SU-DHL-6 (cell line): ENCODE measurements around the gene C16orf89.
"Not testable (repeated sequence)": the region's sequence is repeated elsewhere in the genome, so short reads cannot be mapped to it uniquely, and the experiment has no call there.

Experiments used
- CTCF ChIP-seq: fragments of 200-600 bp; sonication (generic); IDR thresholded peaks from one replicate; pipeline ENCODE4 v1.5.1; 2017; ENCODE audit warnings: antibody characterized with exemption, mild to moderate bottlenecking, low read length, moderate library complexity; ENCODE audit not compliant: insufficient read depth, poor library complexity, severe bottlenecking
- EZH2phosphoT487 ChIP-seq: fragments of 200-600 bp; sonication (generic), shearing (Covaris generic); conservative IDR thresholded peaks from 2 replicates; pipeline ENCODE4 v1.6.1; 2018; ENCODE audit warnings: mild to moderate bottlenecking, antibody characterized with exemption, low read length, moderate library complexity, mixed read lengths

GRCh38 chr16:5095145-5095830 is 29.5 kb upstream of the C16orf89 start:
- not testable (repeated sequence) for TF ChIP-seq CTCF, EZH2phosphoT487
